Bronchial epithelial cell (primary cell): ENCODE data around the gene FNDC3B. TPM values are rescaled to one million over a fixed set of nuclear protein-coding genes. Genes with fewer than 3 reads are reported as not detected.

Experiments used
- DNase-seq: peaks from one replicate; pipeline ENCODE4 v3.0.0-alpha.2; 2010; ENCODE audit warnings: low read depth
- FAIRE-seq: peaks from 2 replicates; lab custom pipeline; 2011; peaks lifted over from hg19 to GRCh38; lab: Jason Lieb, UNC
- H3K27me3 ChIP-seq: 2 replicates; pipeline ENCODE4 v1.5.1; 2011; ENCODE audit warnings: low read length; ENCODE audit not compliant: control insufficient read depth, insufficient read depth
- H3K36me3 ChIP-seq: 2 replicates; pipeline ENCODE4 v1.5.1; 2011; ENCODE audit warnings: low read length; ENCODE audit not compliant: control insufficient read depth, insufficient read depth
- H3K4me3 ChIP-seq: 2 replicates; pipeline ENCODE4 v1.5.1; 2011; ENCODE audit warnings: mild to moderate bottlenecking, low read depth, low read length, control low read depth
- CTCF ChIP-seq: IDR thresholded peaks from 2 replicates; pipeline ENCODE4 v1.5.1; 2011; ENCODE audit warnings: mild to moderate bottlenecking, moderate library complexity, low read length, control low read depth, inconsistent platforms; ENCODE audit not compliant: insufficient read depth, severe bottlenecking
- total RNA-seq: library from RNA; depleted of rRNA; stranded (reverse); fragments of >200 nt; gene quantifications from 2 replicates; pipeline ENCODE4 v1.2.1, GENCODE V29; 2014

The FNDC3B gene
- total RNA-seq, 1 donor from 2014 or later, result 39.2 TPM

DNA sequence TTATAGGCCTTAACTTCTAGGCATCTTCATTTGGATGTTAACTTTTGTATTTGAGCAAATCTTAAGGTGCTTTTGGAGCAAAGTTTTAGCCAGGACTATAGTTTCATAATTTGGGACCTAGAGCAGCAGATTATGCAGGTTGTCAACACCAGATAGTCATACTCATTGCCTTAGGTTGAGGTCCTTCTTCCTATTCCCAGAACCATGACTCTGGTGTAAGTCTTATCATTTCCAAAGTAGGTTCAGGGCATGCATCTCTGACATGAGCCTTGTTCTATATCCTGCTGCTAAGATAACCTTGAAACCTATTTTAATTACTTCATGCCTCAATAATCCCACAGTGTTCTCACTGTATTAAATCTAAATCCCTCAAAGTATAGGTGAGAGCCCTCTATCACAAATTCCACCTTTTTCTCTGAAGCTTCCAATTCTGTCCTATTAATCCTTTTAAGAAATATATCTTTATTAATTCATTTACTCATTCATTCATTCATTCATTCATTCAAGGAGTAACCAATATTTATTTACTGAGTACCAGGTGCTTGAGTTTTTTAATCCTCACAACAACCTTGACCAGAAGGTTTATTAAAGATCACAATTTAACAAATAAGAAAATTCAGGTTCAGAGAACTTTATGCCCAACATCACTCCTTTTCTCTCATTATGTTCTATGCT is 2.7 kb upstream of the FNDC3B start:
- H3K36me3 ChIP-seq, result no peaks in the 10 kb centered on the region
- no peaks in the 10 kb centered on the region for H3K27me3 ChIP-seq
- no peak for TF ChIP-seq CTCF
- no peak overlapping the region for H3K4me3 ChIP-seq
- FAIRE-seq, result no peak
- no peak for DNase-seq

- FAIRE-seq, result no peak
- H3K4me3 ChIP-seq, result peak overlapping the region; percentile 95
Measured at GRCh38 chr3:172038798-172039435, 461 bp upstream of the FNDC3B start.

GRCh38 chr3:172040078-172040980 is 951 bp downstream of the FNDC3B start:
- H3K36me3 ChIP-seq, result no peaks in the 10 kb centered on the region
- H3K27me3 ChIP-seq, result no peaks in the 10 kb centered on the region
- TF ChIP-seq CTCF, result peak; percentile 57
- DNase-seq, result peak; percentile 51
- peak overlapping the region; percentile 95 for H3K4me3 ChIP-seq
- no peak for FAIRE-seq

More at GRCh38 chr3:172038798-172039435, 461 bp upstream of the FNDC3B start:
- Histone ChIP-seq H3K36me3 (no peaks in the 10 kb centered on the region), H3K27me3 (no peaks in the 10 kb centered on the region)
- DNase-seq, result no peak
- no peak for TF ChIP-seq CTCF

- no peak for FAIRE-seq
- H3K36me3 ChIP-seq, result no peaks in the 10 kb centered on the region
Measured at GRCh38 chr3:172040981-172041963, 1.9 kb downstream of the FNDC3B start.

More at GRCh38 chr3:172040981-172041963, 1.9 kb downstream of the FNDC3B start:
- peak; percentile 45 for DNase-seq
- TF ChIP-seq CTCF, result no peak
- Histone ChIP-seq H3K4me3 (peak overlapping the region; percentile 95), H3K27me3 (no peaks in the 10 kb centered on the region)
